Trophoblast cell (in vitro differentiated cells and primary cell): ENCODE data around the gene ARAP1.

Source experiments
- DNase-seq, 2 donors: peaks; one replicate each; pipeline ENCODE4 v3.0.0-alpha.2; 2016
- H2AFZ ChIP-seq: 2 replicates; pipeline ENCODE4 v1.6.1; 2013; ENCODE audit warnings: low read length, moderate library complexity, mild to moderate bottlenecking; ENCODE audit not compliant: insufficient read depth, poor library complexity
- H2AK5ac ChIP-seq: 2 replicates; pipeline ENCODE4 v1.6.1; 2013; ENCODE audit warnings: mild to moderate bottlenecking, low read length
- H2BK120ac ChIP-seq: 2 replicates; pipeline ENCODE4 v1.6.1; 2013; ENCODE audit warnings: low read length, mild to moderate bottlenecking, moderate library complexity; ENCODE audit not compliant: insufficient read depth, poor library complexity
- H2BK12ac ChIP-seq: 2 replicates; pipeline ENCODE4 v1.6.1; 2013; ENCODE audit warnings: mild to moderate bottlenecking, low read length, moderate library complexity
- H2BK5ac ChIP-seq: 2 replicates; pipeline ENCODE4 v1.6.1; 2013; ENCODE audit warnings: low read length, low read depth, moderate library complexity, mild to moderate bottlenecking; ENCODE audit not compliant: poor library complexity
- H3K14ac ChIP-seq: 2 replicates; pipeline ENCODE4 v1.6.1; 2013; ENCODE audit warnings: mild to moderate bottlenecking, low read length
- H3K18ac ChIP-seq: 2 replicates; pipeline ENCODE4 v1.6.1; 2013; ENCODE audit warnings: mild to moderate bottlenecking, low read length
- H3K23ac ChIP-seq: 2 replicates; pipeline ENCODE4 v1.6.1; 2013; ENCODE audit warnings: low read length
- H3K27ac ChIP-seq: 2 replicates; pipeline ENCODE4 v1.5.1; 2013; ENCODE audit warnings: low read depth, mild to moderate bottlenecking, inconsistent platforms, low read length, moderate library complexity
- H3K27me3 ChIP-seq: 2 replicates; pipeline ENCODE4 v1.6.1; 2013; ENCODE audit warnings: inconsistent platforms, mild to moderate bottlenecking, low read length, moderate library complexity; ENCODE audit not compliant: insufficient read depth
- H3K36me3 ChIP-seq, 2 experiments: 1 replicate in 1 of 2; 2 replicates in 1 of 2; pipeline ENCODE4 v1.6.1; 2013; ENCODE audit warnings: low read length in 2 of 2, mild to moderate bottlenecking in 2 of 2, moderate library complexity in 1 of 2; ENCODE audit not compliant: insufficient read depth in 2 of 2, control insufficient read depth in 1 of 2
- H3K4ac ChIP-seq: 2 replicates; pipeline ENCODE4 v1.6.1; 2013; ENCODE audit warnings: low read depth, mild to moderate bottlenecking, low read length, moderate library complexity
- H3K4me1 ChIP-seq, 2 experiments: 1 replicate in 1 of 2; 2 replicates in 1 of 2; pipeline ENCODE4 v1.6.1; 2013; ENCODE audit warnings: low read length in 2 of 2, mild to moderate bottlenecking in 2 of 2, moderate library complexity in 1 of 2; ENCODE audit not compliant: insufficient read depth in 2 of 2, control insufficient read depth in 1 of 2
- H3K4me2 ChIP-seq: 2 replicates; pipeline ENCODE4 v1.6.1; 2013; ENCODE audit warnings: inconsistent platforms, mild to moderate bottlenecking, low read length, moderate library complexity
- H3K4me3 ChIP-seq: 2 replicates; pipeline ENCODE4 v1.5.1; 2013; ENCODE audit warnings: mild to moderate bottlenecking, low read depth, low read length, inconsistent platforms
- H3K79me1 ChIP-seq: one replicate; pipeline ENCODE4 v1.6.1; 2013; ENCODE audit warnings: low read length
- H3K79me2 ChIP-seq: 2 replicates; pipeline ENCODE4 v1.6.1; 2013; ENCODE audit warnings: low read length, mild to moderate bottlenecking; ENCODE audit not compliant: control insufficient read depth, insufficient read depth, poor library complexity
- H3K9ac ChIP-seq: 2 replicates; pipeline ENCODE4 v1.6.1; 2013; ENCODE audit warnings: mild to moderate bottlenecking, low read length
- H3K9me3 ChIP-seq: 2 replicates; pipeline ENCODE4 v1.6.1; 2013; ENCODE audit warnings: low read depth, mild to moderate bottlenecking, control low read depth, inconsistent platforms, low read length; ENCODE audit not compliant: insufficient read depth
- H4K12ac ChIP-seq: 2 replicates; pipeline ENCODE4 v1.6.1; 2013; ENCODE audit warnings: low read depth, mild to moderate bottlenecking, low read length, moderate library complexity
- H4K8ac ChIP-seq: 2 replicates; pipeline ENCODE4 v1.6.1; 2013; ENCODE audit warnings: low read depth, mild to moderate bottlenecking, low read length, moderate library complexity
- H4K91ac ChIP-seq: one replicate; pipeline ENCODE4 v1.6.1; 2013; ENCODE audit warnings: low read depth, mild to moderate bottlenecking, low read length, moderate library complexity
- WGBS: extraction: QIAGEN DNeasy Blood & Tissue Kit; methylation state at CpG from one replicate; pipeline ENCODE4 v1.1.7; 2013; ENCODE audit warnings: missing lambda C conversion rate; ENCODE audit not compliant: insufficient read length, insufficient coverage; ENCODE audit errors: extremely low coverage; 5-methylcytosine and 5-hydroxymethylcytosine counted together

The ARAP1 gene

DNA sequence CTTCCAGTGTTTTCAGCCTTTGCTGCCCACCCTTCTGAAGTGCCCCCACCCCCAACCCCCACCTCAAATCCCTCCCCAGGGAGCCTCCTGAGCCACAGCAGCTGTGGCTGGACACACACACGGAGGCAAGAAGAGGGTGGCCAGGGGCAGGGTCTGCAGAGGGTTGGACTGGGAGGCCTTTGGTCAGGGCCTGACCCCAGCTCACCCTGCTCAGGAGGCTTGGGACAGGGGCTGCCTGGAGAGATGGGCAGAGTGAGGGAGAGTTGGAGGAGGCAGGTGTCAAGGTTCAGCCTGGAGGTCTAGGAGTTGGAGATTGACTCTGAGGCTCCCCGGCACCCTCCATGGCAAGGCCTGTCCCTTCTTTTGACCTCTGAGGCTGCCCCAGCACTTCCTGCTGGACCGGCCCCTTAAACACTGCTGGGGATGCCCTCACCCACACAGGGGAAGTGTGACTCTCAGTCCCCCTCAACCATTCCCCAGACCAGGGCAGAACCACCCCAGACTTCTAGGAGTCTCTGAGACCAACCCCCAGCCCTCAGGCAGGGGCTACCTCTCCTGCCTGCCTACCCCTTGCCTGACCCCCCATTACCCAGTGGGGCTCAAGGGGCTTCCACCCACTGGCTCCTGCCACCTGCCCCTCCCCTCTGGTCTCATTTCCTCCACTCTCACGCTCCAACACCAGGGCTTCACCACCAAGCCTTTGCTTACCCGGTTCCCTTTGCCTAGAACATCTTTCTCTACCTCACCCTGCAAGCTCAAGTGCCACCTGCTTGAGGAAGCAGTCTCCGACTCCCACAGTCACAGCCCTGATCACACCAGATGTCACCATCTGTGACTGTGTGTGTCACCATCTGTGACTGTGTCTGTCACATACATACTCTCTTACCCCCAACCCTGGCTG is 8.6 kb downstream of the ARAP1 start:
- no peak overlapping the region for H3K23ac ChIP-seq
- H3K4me1 ChIP-seq = peaks cover 27 to 28% of the 10 kb centered on the region in 2 experiments
- H2AFZ ChIP-seq = no peak overlapping the region
- H4K91ac ChIP-seq = no peak overlapping the region
- no peak overlapping the region for H3K4me2 ChIP-seq
- no peak overlapping the region for H4K8ac ChIP-seq
- H4K12ac ChIP-seq = no peak overlapping the region
- no peaks in the 10 kb centered on the region for H3K36me3 ChIP-seq
- no peak overlapping the region for H2BK12ac ChIP-seq
- H3K4me3 ChIP-seq = no peak overlapping the region
- peaks cover 13% of the 10 kb centered on the region for H3K79me1 ChIP-seq
- H3K18ac ChIP-seq = no peak overlapping the region
- H2BK5ac ChIP-seq = no peak overlapping the region
- no peak overlapping the region for H3K14ac ChIP-seq
- H3K27ac ChIP-seq = no peak overlapping the region
- H3K9me3 ChIP-seq = no peaks in the 10 kb centered on the region
- DNase-seq = no peak
- H3K9ac ChIP-seq = no peak overlapping the region
- peak overlapping the region; percentile 1 for H3K4ac ChIP-seq
- no peak overlapping the region for H2BK120ac ChIP-seq
- H3K27me3 ChIP-seq = no peaks in the 10 kb centered on the region
- no CpG with 5 or more reads among the region's 6 CpGs for WGBS
- H2AK5ac ChIP-seq = no peak overlapping the region
- peaks cover 2% of the 10 kb centered on the region for H3K79me2 ChIP-seq

DNA sequence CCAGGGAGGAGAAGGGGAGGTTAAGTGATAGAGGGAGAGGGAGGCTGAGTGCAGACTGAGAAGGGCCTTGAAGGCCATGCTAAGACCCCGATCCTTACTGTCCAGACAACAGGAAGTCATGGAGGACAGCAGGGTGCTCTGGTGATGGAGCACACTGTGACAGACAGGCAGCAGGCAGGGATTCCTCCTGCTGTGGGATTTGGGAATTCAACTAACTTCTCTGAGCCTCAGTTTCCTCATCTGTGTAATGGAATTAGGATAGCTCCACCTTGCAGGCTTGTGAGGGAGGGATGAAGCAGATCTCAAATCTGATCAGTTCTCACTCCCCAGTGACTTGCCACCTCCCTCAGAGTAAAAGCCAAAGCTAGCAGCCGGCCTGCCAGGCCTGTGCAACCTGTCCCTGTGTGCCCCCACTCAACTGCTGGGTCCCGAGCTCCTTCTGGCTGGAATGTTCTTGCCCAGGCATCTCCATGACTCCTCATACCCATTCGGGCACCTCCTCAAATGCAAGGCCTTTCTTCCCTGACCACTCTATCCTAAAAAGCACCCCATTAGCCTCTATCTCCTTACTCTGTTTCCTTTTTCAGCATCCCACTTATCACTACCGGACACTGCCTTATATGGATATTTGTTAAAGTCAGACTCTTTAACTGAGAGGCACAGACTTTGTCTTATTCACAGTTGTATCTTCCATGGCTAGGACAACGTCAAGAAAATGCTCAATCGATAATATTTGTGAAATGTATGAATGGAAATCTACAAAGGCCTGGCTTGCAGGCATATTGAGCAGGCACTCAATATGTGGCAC is 9.5 kb downstream of the ARAP1 start:
- Histone ChIP-seq H4K12ac (no peak overlapping the region), H2AFZ (no peak overlapping the region), H3K4me2 (no peak overlapping the region), H3K27me3 (no peaks in the 10 kb centered on the region), H3K79me1 (peaks cover 13% of the 10 kb centered on the region), H3K4ac (no peak overlapping the region), H2AK5ac (no peak overlapping the region), H3K36me3 (no peaks in the 10 kb centered on the region), H3K4me1 (peaks cover 27 to 30% of the 10 kb centered on the region in 2 experiments), H3K23ac (no peak overlapping the region), H3K79me2 (peaks cover 2% of the 10 kb centered on the region), H4K8ac (no peak overlapping the region), H3K4me3 (no peak overlapping the region), H2BK120ac (no peak overlapping the region), H3K27ac (no peak overlapping the region), H3K9me3 (no peaks in the 10 kb centered on the region), H3K9ac (no peak overlapping the region), H2BK12ac (peak overlapping the region; percentile 33), H3K14ac (peak overlapping the region; percentile 2), H2BK5ac (no peak overlapping the region), H4K91ac (no peak overlapping the region), H3K18ac (no peak overlapping the region)
- WGBS = no CpG with 5 or more reads among the region's 7 CpGs
- no peak for DNase-seq

DNA sequence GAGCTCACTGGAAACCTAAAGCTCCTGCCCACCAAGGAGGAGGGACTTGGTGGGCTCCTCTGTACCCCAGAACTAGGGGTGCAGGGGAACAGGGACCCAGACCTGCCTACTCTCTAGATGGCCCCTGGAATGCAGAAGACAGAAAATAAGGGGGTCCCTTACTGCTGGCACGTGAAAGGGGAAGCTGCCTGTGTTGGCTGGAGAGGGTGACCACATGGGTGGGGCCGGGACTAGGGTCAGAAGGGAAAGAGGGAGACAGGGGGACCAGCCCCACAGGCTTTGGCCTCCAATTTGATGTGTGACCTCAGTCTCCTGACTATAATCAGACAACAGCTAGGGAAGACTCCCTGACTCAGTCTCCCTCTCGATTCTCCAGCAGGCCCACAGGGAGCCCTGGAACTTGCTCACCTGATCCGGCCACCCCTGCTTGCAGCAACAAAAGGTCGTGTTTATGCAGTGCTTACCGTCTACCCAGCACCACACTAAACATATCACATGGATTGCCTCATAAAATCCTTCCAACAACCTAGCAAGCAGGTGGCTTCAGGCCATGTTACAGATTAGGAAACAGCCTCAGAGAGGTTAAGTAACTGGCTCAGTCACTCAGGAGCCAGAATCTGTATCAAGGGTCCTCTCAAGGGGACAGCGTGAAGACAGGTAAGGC is 10.2 kb downstream of the ARAP1 start:
- Histone ChIP-seq H3K23ac (no peak overlapping the region), H3K79me2 (peaks cover 2% of the 10 kb centered on the region), H3K14ac (peak overlapping the region; percentile 75)

DNA sequence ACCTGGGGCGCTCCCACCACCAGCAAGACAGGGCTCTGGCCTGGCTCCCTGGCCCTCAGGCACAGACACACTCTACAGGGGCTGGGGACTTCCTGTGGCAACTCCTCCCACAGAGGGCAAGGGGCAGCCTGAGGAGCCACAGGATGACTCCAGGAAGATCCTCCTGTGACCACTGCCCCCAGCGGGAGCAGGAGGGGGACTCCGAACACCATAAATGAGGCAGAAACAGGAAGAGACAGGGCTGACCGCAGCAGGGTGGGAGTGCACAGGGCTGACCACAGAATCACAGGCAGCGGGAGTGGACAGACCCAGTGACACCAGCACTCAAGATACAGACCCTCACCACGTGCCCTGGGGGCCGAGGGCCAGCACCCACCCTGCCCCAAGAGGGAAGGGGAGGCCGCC is 10.8 kb downstream of the ARAP1 start:
- peak overlapping the region; percentile 25 for H2AK5ac ChIP-seq
- H3K4me3 ChIP-seq = no peak overlapping the region
- no peaks in the 10 kb centered on the region for H3K36me3 ChIP-seq
- H4K8ac ChIP-seq = peak overlapping the region; percentile 76
- no peak overlapping the region for H3K9ac ChIP-seq
- DNase-seq = peak; percentile 30 to 34
- no peak overlapping the region for H3K23ac ChIP-seq
- peak overlapping the region; percentile 75 for H3K14ac ChIP-seq
- no peak overlapping the region for H2AFZ ChIP-seq
- no peak overlapping the region for H4K12ac ChIP-seq
- peaks cover 19% of the 10 kb centered on the region for H3K79me1 ChIP-seq
- WGBS = no CpG with 5 or more reads among the region's 8 CpGs
- H3K27ac ChIP-seq = peak overlapping the region; percentile 45
- peak overlapping the region; percentile 64 for H2BK12ac ChIP-seq
- H3K4me1 ChIP-seq = peaks cover 35 to 39% of the 10 kb centered on the region in 2 experiments
- H3K27me3 ChIP-seq = no peaks in the 10 kb centered on the region
- peak overlapping the region; percentile 8 for H2BK5ac ChIP-seq
- peak overlapping the region; percentile 17 for H3K4me2 ChIP-seq
- peaks cover 2% of the 10 kb centered on the region for H3K79me2 ChIP-seq
- H2BK120ac ChIP-seq = peak overlapping the region; percentile 78
- H3K9me3 ChIP-seq = no peaks in the 10 kb centered on the region
- peak overlapping the region; percentile 84 for H4K91ac ChIP-seq
- peak overlapping the region; percentile 22 for H3K4ac ChIP-seq
- H3K18ac ChIP-seq = peak overlapping the region; percentile 75

More for the DNA sequence above, 10.2 kb downstream of the ARAP1 start:
- no peak overlapping the region for H3K4me3 ChIP-seq
- H2BK5ac ChIP-seq = peak overlapping the region; percentile 8
- H2BK120ac ChIP-seq = peak overlapping the region; percentile 78
- H3K9me3 ChIP-seq = no peaks in the 10 kb centered on the region
- H2AFZ ChIP-seq = no peak overlapping the region
- H4K12ac ChIP-seq = peak overlapping the region; percentile 3
- no peaks in the 10 kb centered on the region for H3K27me3 ChIP-seq
- H3K4ac ChIP-seq = peak overlapping the region; percentile 22
- peak in 1 of 2 donors; percentile 47 for DNase-seq
- peak overlapping the region; percentile 25 for H2AK5ac ChIP-seq
- H3K79me1 ChIP-seq = peaks cover 16% of the 10 kb centered on the region
- H3K4me1 ChIP-seq = peaks cover 29 to 34% of the 10 kb centered on the region in 2 experiments
- no peaks in the 10 kb centered on the region for H3K36me3 ChIP-seq
- H2BK12ac ChIP-seq = peak overlapping the region; percentile 64
- H3K4me2 ChIP-seq = peak overlapping the region; percentile 17
- H3K9ac ChIP-seq = no peak overlapping the region
- H3K27ac ChIP-seq = peak overlapping the region; percentile 35
- H4K8ac ChIP-seq = peak overlapping the region; percentile 76
- WGBS = no CpG with 5 or more reads among the region's 7 CpGs
- H4K91ac ChIP-seq = peak overlapping the region; percentile 84
- H3K18ac ChIP-seq = peak overlapping the region; percentile 75
